H1 (cell line): ENCODE data around the gene ADARB2. TPM values are rescaled to one million over a fixed set of nuclear protein-coding genes. Genes with fewer than 3 reads are reported as not detected.

Experiments used
- BCL11A ChIP-seq, 2 experiments: IDR thresholded peaks; one replicate each; pipeline ENCODE4 v1.6.1; 2011; ENCODE audit warnings: low read depth in 2 of 2, low read length in 2 of 2, mild to moderate bottlenecking in 2 of 2
- CEBPB ChIP-seq: IDR thresholded peaks from 2 replicates; pipeline ENCODE4 v1.6.1; 2012; ENCODE audit warnings: low read depth, low read length
- CTCF ChIP-seq, 3 experiments: IDR thresholded peaks; 1 replicate in 2 of 3; 2 replicates in 1 of 3; pipeline versions ENCODE4 v1.5.1 to v1.6.1; 2011; ENCODE audit warnings: low read length in 3 of 3, mild to moderate bottlenecking in 3 of 3, inconsistent platforms in 2 of 3, low read depth in 1 of 3, moderate library complexity in 1 of 3; ENCODE audit not compliant: insufficient read depth in 1 of 3; ENCODE audit errors: control extremely low read depth in 1 of 3
- HDAC2 ChIP-seq, 2 experiments: fragments of 300-600 bp in 1 of 2; sonication (generic) in 1 of 2; IDR thresholded peaks; 2 replicates each; pipeline ENCODE4 v1.6.1; 2011 to 2012; ENCODE audit warnings: low read depth in 2 of 2, low read length in 2 of 2, mild to moderate bottlenecking in 2 of 2, moderate library complexity in 2 of 2, borderline replicate concordance in 1 of 2, inconsistent platforms in 1 of 2
- JUND ChIP-seq: IDR thresholded peaks from 2 replicates; pipeline ENCODE4 v1.6.1; 2011; ENCODE audit warnings: mild to moderate bottlenecking, improper control_type of control experiment, low read length
- KDM1A ChIP-seq: fragments of 200-600, 300-600 bp; sonication (generic); IDR thresholded peaks from 2 replicates; pipeline ENCODE4 v1.7.1; 2016; ENCODE audit warnings: mild to moderate bottlenecking, low read length, borderline replicate concordance
- PHF8 ChIP-seq: fragments of 200-600 bp; sonication (generic); conservative IDR thresholded peaks from 2 replicates; pipeline ENCODE4 v1.7.1; 2012; ENCODE audit warnings: low read depth, mild to moderate bottlenecking, inconsistent platforms, low read length, moderate library complexity
- RBBP5 ChIP-seq: IDR thresholded peaks from 2 replicates; pipeline ENCODE4 v1.7.1; 2012; ENCODE audit warnings: low read depth, mild to moderate bottlenecking, inconsistent platforms, low read length, moderate library complexity, borderline replicate concordance
- SAP30 ChIP-seq: fragments of 300-600 bp; sonication (generic); IDR thresholded peaks from 2 replicates; pipeline ENCODE4 v1.7.1; 2012; ENCODE audit warnings: low read length, moderate library complexity, mild to moderate bottlenecking, inconsistent platforms; ENCODE audit not compliant: insufficient read depth, insufficient replicate concordance
- polyA plus RNA-seq, 7 experiments: library from polyadenylated mRNA; depleted of rRNA in 3 of 7; stranded (reverse) in 5 of 7; unstranded in 2 of 7; fragments of >200 nt in 5 of 7; fragments of 200-250 nt in 2 of 7; gene quantifications; 1 replicate in 5 of 7; 2 replicates in 1 of 7; 4 replicates in 1 of 7; pipeline versions ENCODE4 v1.2.1 to v1.2.3, GENCODE V29; 2011 to 2013; ENCODE audit warnings: missing spikeins in 2 of 7, mixed read lengths in 2 of 7
- total RNA-seq: library from RNA; stranded (reverse); fragmentation: NEBNext Ultra II Directional; extraction: Animal tissue kit (Norgen Biotek cat#: 25700); gene quantifications from 2 replicates; pipeline ENCODE4 v1.2.1, GENCODE V29; 2021

The ADARB2 gene
- total and polyA plus RNA-seq, 2 of the 8 experiments (the other 6 are each of a cell fraction or from before 2014, with no cell fraction given) = 2.2 to 2.8 TPM

- TF ChIP-seq CTCF (IDR thresholded peaks at IDR 0.05; ENCODE audit: control extremely low read depth in 1 of 3, insufficient read depth in 1 of 3, low read depth in 1 of 3, low read length in 3 of 3) = no peak
- no peak for TF ChIP-seq JUND
- TF ChIP-seq CEBPB = no peak
- TF ChIP-seq RBBP5 = no peak
- no peak for TF ChIP-seq PHF8
- no peak for TF ChIP-seq SAP30
- TF ChIP-seq BCL11A (IDR thresholded peaks at IDR 0.05; ENCODE audit: low read depth in 2 of 2, low read length in 2 of 2) = no peak
- TF ChIP-seq KDM1A = no peak
- no peak for TF ChIP-seq HDAC2 (IDR thresholded peaks at IDR 0.05; ENCODE audit: borderline replicate concordance in 1 of 2, low read depth in 2 of 2, low read length in 2 of 2)
Measured at GRCh38 chr10:1185911-1186682, 551.2 kb downstream of the ADARB2 start (continued).
